Tibial artery (tissue), 4 donors: Measurements from ENCODE around the gene STMN3.
A peak's percentile ranks its signal among the peaks of the same experiment; 100 is the strongest.

ENCODE experiments used
- DNase-seq, 2 donors: peaks; one replicate each; pipeline ENCODE4 v3.0.0-alpha.2; 2019
- H3K27ac ChIP-seq, 2 donors: fragments of 200-600 bp; sonication (generic) in 1 of 2; 1 replicate in 1 of 2; 2 replicates in 1 of 2; pipeline ENCODE4 v1.5.1; 2018 to 2019; ENCODE audit warnings: mild to moderate bottlenecking in 1 of 2
- H3K27me3 ChIP-seq, 2 donors: fragments of 200-600 bp; sonication (generic) in 1 of 2; one replicate each; pipeline versions ENCODE4 v1.5.1 to v1.6.0; 2016 to 2019
- H3K36me3 ChIP-seq, 3 donors: fragments of 200-600 bp; sonication (generic) in 2 of 3; one replicate each; pipeline ENCODE4 v1.5.1; 2016 to 2019; ENCODE audit warnings: mild to moderate bottlenecking in 2 of 3
- H3K4me1 ChIP-seq, 4 donors: fragments of 200-600 bp; sonication (generic) in 2 of 4; 1 replicate in 3 of 4; 2 replicates in 1 of 4; pipeline ENCODE4 v1.5.1; 2016 to 2019
- H3K4me3 ChIP-seq, 2 donors: fragments of 200-600 bp; sonication (generic) in 1 of 2; 1 replicate in 1 of 2; 2 replicates in 1 of 2; pipeline ENCODE4 v1.5.1; 2018 to 2019; ENCODE audit warnings: mild to moderate bottlenecking in 2 of 2
- H3K9me3 ChIP-seq, 3 donors: fragments of 200-600 bp; sonication (generic) in 1 of 3; one replicate each; pipeline ENCODE4 v1.5.1; 2016 to 2019
- intact Hi-C: fragments of 100-400 bp; cut with DNase I; formaldehyde crosslinking; loops from one replicate; pipeline ENCODE4 v1.15.0; 2023; ENCODE audit warnings: low total_unique reads
- TF ChIP-seq, protein P1 (sequence below), 2 experiments: fragments of 200-600 bp in 1 of 2; fragments of 450-650 bp in 1 of 2; IDR thresholded peaks; one replicate each; pipeline ENCODE4 v1.5.1; 2017 to 2019; ENCODE audit warnings: antibody characterized with exemption in 2 of 2, mild to moderate bottlenecking in 1 of 2, moderate library complexity in 1 of 2

STMN3 gene

GRCh38 chr20:63658749-63659187, 5.5 kb upstream of the STMN3 start:
- intact Hi-C loops = loop anchor here (5.0 to 10.0 kb wide), 2 partner anchors 49 to 76 kb away; partner anchors contain the start of genes ARFRP1, LIME1, SLC2A4RG and ZGPAT
- Histone ChIP-seq H3K9me3 (no peaks in the 10 kb centered on the region), H3K27me3 (peaks cover 0 to 3% of the 10 kb centered on the region in 2 donors), H3K36me3 (peaks cover 0 to 36% (median 26%) of the 10 kb centered on the region in 3 donors), H3K4me3 (peak overlapping the region; percentile 64 to 76), H3K27ac (peak overlapping the region; percentile 81 to 86), H3K4me1 (peaks cover 0 to 35% (median 24%) of the 10 kb centered on the region in 4 donors)
- TF ChIP-seq, protein P1, sequence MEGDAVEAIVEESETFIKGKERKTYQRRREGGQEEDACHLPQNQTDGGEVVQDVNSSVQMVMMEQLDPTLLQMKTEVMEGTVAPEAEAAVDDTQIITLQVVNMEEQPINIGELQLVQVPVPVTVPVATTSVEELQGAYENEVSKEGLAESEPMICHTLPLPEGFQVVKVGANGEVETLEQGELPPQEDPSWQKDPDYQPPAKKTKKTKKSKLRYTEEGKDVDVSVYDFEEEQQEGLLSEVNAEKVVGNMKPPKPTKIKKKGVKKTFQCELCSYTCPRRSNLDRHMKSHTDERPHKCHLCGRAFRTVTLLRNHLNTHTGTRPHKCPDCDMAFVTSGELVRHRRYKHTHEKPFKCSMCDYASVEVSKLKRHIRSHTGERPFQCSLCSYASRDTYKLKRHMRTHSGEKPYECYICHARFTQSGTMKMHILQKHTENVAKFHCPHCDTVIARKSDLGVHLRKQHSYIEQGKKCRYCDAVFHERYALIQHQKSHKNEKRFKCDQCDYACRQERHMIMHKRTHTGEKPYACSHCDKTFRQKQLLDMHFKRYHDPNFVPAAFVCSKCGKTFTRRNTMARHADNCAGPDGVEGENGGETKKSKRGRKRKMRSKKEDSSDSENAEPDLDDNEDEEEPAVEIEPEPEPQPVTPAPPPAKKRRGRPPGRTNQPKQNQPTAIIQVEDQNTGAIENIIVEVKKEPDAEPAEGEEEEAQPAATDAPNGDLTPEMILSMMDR (IDR thresholded peaks at IDR 0.05) = no peak
- no peak for DNase-seq

GRCh38 chr20:63657937-63658748, 4.9 kb upstream of the STMN3 start, which contains the start of gene RTEL1:
RTEL1 (plus strand) TSS chr20:63658312; CDS start chr20:63659403, 1,091 bp downstream.
- Histone ChIP-seq H3K4me1 (peaks cover 0 to 42% (median 30%) of the 10 kb centered on the region in 4 donors), H3K27ac (peak within 1 kb of the TSS; percentile 81 to 86), H3K36me3 (peaks cover 0 to 30% (median 20%) of the 10 kb centered on the region in 3 donors), H3K4me3 (peak within 1 kb of the TSS; percentile 64 to 76), H3K9me3 (no peaks in the 10 kb centered on the region), H3K27me3 (peaks cover 0 to 5% of the 10 kb centered on the region in 2 donors)
- intact Hi-C loops = loop anchor here (5.0 to 10.0 kb wide), 2 partner anchors 49 to 77 kb away; partner anchors contain the start of genes ARFRP1, LIME1, SLC2A4RG and ZGPAT
- DNase-seq = peak; percentile 91 to 95
- TF ChIP-seq, protein P1 (IDR thresholded peaks at IDR 0.05) = peak in 1 of 2 experiments; percentile 45

GRCh38 chr20:63657260-63657936, 4.2 kb upstream of the STMN3 start:
- H3K27ac ChIP-seq = peak overlapping the region; percentile 81 to 86
- intact Hi-C loops = loop anchor here (5.0 to 10.0 kb wide), 2 partner anchors 50 to 77 kb away; partner anchors contain the start of genes ARFRP1, LIME1, SLC2A4RG and ZGPAT
- H3K9me3 ChIP-seq = no peaks in the 10 kb centered on the region
- peaks cover 0 to 9% of the 10 kb centered on the region in 2 donors for H3K27me3 ChIP-seq
- H3K4me3 ChIP-seq = peak overlapping the region; percentile 64 to 76
- peaks cover 0 to 49% (median 37%) of the 10 kb centered on the region in 4 donors for H3K4me1 ChIP-seq
- H3K36me3 ChIP-seq = peaks cover 0 to 22% (median 12%) of the 10 kb centered on the region in 3 donors
- TF ChIP-seq, protein P1 (IDR thresholded peaks at IDR 0.05) = no peak
- DNase-seq = no peak

GRCh38 chr20:63656451-63656850, 3.2 kb upstream of the STMN3 start:
- intact Hi-C loops = loop anchor here (5.0 to 10.0 kb wide), 2 partner anchors 51 to 78 kb away; partner anchors contain the start of genes ARFRP1, LIME1, SLC2A4RG and ZGPAT
- no peak overlapping the region for H3K27ac ChIP-seq
- peaks cover 0 to 59% (median 43%) of the 10 kb centered on the region in 4 donors for H3K4me1 ChIP-seq

More at GRCh38 chr20:63656451-63656850, 3.2 kb upstream of the STMN3 start:
- Histone ChIP-seq H3K4me3 (no peak overlapping the region), H3K9me3 (no peaks in the 10 kb centered on the region), H3K36me3 (peaks cover 0 to 13% (median 3%) of the 10 kb centered on the region in 3 donors), H3K27me3 (peaks cover 0 to 18% of the 10 kb centered on the region in 2 donors)
- DNase-seq = no peak
- TF ChIP-seq, protein P1 (IDR thresholded peaks at IDR 0.05) = no peak
